Small intestine (tissue), 7 donors: ENCODE results near the gene KCNIP3. TPM values are rescaled to one million over a fixed set of nuclear protein-coding genes. Genes with fewer than 3 reads are reported as not detected.
A peak's percentile ranks its signal among the peaks of the same experiment; 100 is the strongest.

Source experiments
- DNase-seq, 2 donors: peaks; one replicate each; pipeline versions ENCODE4 v3.0.0 to v3.0.0-alpha.2; 2013
- FAIRE-seq: peaks from 2 replicates; lab custom pipeline; 2012; peaks lifted over from hg19 to GRCh38; lab: Jason Lieb, UNC
- H3K27ac ChIP-seq, 3 donors: one replicate each; pipeline ENCODE4 v1.5.1; 2013; ENCODE audit warnings: low read length in 2 of 3, mild to moderate bottlenecking in 2 of 3, control low read depth in 1 of 3, inconsistent platforms in 1 of 3, low read depth in 1 of 3, moderate library complexity in 1 of 3
- H3K27me3 ChIP-seq, 3 donors: one replicate each; pipeline ENCODE4 v1.6.1; 2013; ENCODE audit warnings: low read length in 3 of 3, inconsistent platforms in 1 of 3; ENCODE audit not compliant: control insufficient read depth in 3 of 3, insufficient read depth in 3 of 3
- H3K36me3 ChIP-seq, 3 donors: one replicate each; pipeline ENCODE4 v1.6.1; 2013; ENCODE audit warnings: low read length in 3 of 3, inconsistent platforms in 1 of 3, low read depth in 1 of 3, mild to moderate bottlenecking in 1 of 3, moderate library complexity in 1 of 3; ENCODE audit not compliant: control insufficient read depth in 3 of 3, insufficient read depth in 2 of 3
- H3K4me1 ChIP-seq, 3 donors: one replicate each; pipeline ENCODE4 v1.6.1; 2013; ENCODE audit warnings: low read length in 2 of 3, inconsistent platforms in 1 of 3, low read depth in 1 of 3, mild to moderate bottlenecking in 1 of 3, moderate library complexity in 1 of 3; ENCODE audit not compliant: control insufficient read depth in 3 of 3, insufficient read depth in 2 of 3
- H3K4me3 ChIP-seq, 3 donors: one replicate each; pipeline ENCODE4 v1.5.1; 2013; ENCODE audit warnings: low read length in 3 of 3, control low read depth in 1 of 3, inconsistent platforms in 1 of 3, low read depth in 1 of 3, mild to moderate bottlenecking in 1 of 3, moderate library complexity in 1 of 3
- H3K9me3 ChIP-seq, 2 donors: one replicate each; pipeline ENCODE4 v1.6.1; 2013; ENCODE audit warnings: low read depth in 1 of 2, low read length in 1 of 2; ENCODE audit not compliant: control insufficient read depth in 2 of 2, insufficient read depth in 1 of 2
- WGBS, 3 donors: extraction: QIAGEN DNeasy Blood & Tissue Kit; methylation state at CpG; one replicate each; pipeline ENCODE4 v1.1.7; 2013; 5-methylcytosine and 5-hydroxymethylcytosine counted together
- polyA plus RNA-seq, 4 donors: library from polyadenylated mRNA; stranded (reverse) in 3 of 4; unstranded in 1 of 4; fragments of 200-250 nt in 3 of 4; fragments of 120-200 nt in 1 of 4; gene quantifications; one replicate each; pipeline versions ENCODE4 v1.2.1 to v1.2.3, GENCODE V29; 2013
- donor health status: healthy with polysubstance abuse.
- donor health status: control.
- donor health status: control.
- donor health status: Bipolar disorder and iron deficiency.
- donor health status: healthy.

Gene KCNIP3
- polyA plus RNA-seq, 4 donors, result 1.4 to 3.8 (median 2.1) TPM

- DNase-seq (no peak), FAIRE-seq (no peak)
- Histone ChIP-seq H3K4me3 (no peak overlapping the region), H3K4me1 (peaks cover 0 to 6% (median 0%) of the 10 kb centered on the region in 3 donors), H3K9me3 (no peaks in the 10 kb centered on the region), H3K27me3 (no peaks in the 10 kb centered on the region), H3K36me3 (no peaks in the 10 kb centered on the region), H3K27ac (no peak overlapping the region)
- WGBS, 3 donors, result 83 to 90% (median 86%) methylated on average over 19 of the region's 19 CpGs
These were observed 18.8 kb downstream of the KCNIP3 start for GRCh38 chr2:95315801-95316411.

- no peak for DNase-seq
- H3K27me3 ChIP-seq, result no peaks in the 10 kb centered on the region
- no peaks in the 10 kb centered on the region for H3K36me3 ChIP-seq
- peaks cover 0 to 6% (median 0%) of the 10 kb centered on the region in 3 donors for H3K4me1 ChIP-seq
- H3K9me3 ChIP-seq, result no peaks in the 10 kb centered on the region
- H3K4me3 ChIP-seq, result no peak overlapping the region
- no peak overlapping the region for H3K27ac ChIP-seq
- 78 to 87% (median 81%) methylated on average over 8 of the region's 8 CpGs for WGBS, 3 donors
- no peak for FAIRE-seq
These were observed 19.4 kb downstream of the KCNIP3 start for GRCh38 chr2:95316466-95317122.

GRCh38 chr2:95317123-95317500, 20.0 kb downstream of the KCNIP3 start:
- H3K4me1 ChIP-seq, result peaks cover 0 to 6% (median 0%) of the 10 kb centered on the region in 3 donors
- FAIRE-seq (no peak), DNase-seq (peak in 1 of 2 donors; percentile 31)
- no peak overlapping the region for H3K4me3 ChIP-seq
- no peaks in the 10 kb centered on the region for H3K9me3 ChIP-seq
- H3K27me3 ChIP-seq, result no peaks in the 10 kb centered on the region
- 74 to 78% (median 75%) methylated on average over 6 of the region's 6 CpGs for WGBS, 3 donors
- H3K36me3 ChIP-seq, result no peaks in the 10 kb centered on the region
- H3K27ac ChIP-seq, result no peak overlapping the region

- no peaks in the 10 kb centered on the region for H3K36me3 ChIP-seq
- no peak for DNase-seq
These were observed 20.7 kb downstream of the KCNIP3 start for GRCh38 chr2:95317665-95318425.

GRCh38 chr2:95318431-95319220, 21.5 kb downstream of the KCNIP3 start:
- no peak for FAIRE-seq
- no peak overlapping the region for H3K27ac ChIP-seq
- no peaks in the 10 kb centered on the region for H3K9me3 ChIP-seq
- H3K4me1 ChIP-seq, result peaks cover 0 to 6% (median 0%) of the 10 kb centered on the region in 3 donors
- H3K27me3 ChIP-seq, result no peaks in the 10 kb centered on the region
- no peak for DNase-seq
- no peaks in the 10 kb centered on the region for H3K36me3 ChIP-seq
- no peak overlapping the region for H3K4me3 ChIP-seq
- 76 to 85% (median 81%) methylated on average over 10 to 13 of the region's 13 CpGs for WGBS, 3 donors

More at GRCh38 chr2:95317665-95318425, 20.7 kb downstream of the KCNIP3 start:
- no peak overlapping the region for H3K27ac ChIP-seq
- no peak overlapping the region for H3K4me3 ChIP-seq
- no peaks in the 10 kb centered on the region for H3K27me3 ChIP-seq
- no peak for FAIRE-seq
- no peaks in the 10 kb centered on the region for H3K9me3 ChIP-seq
- peaks cover 0 to 6% (median 0%) of the 10 kb centered on the region in 3 donors for H3K4me1 ChIP-seq
- WGBS, 3 donors, result 84 to 88% (median 86%) methylated on average over 12 of the region's 12 CpGs

GRCh38 chr2:95319481-95320343, 22.6 kb downstream of the KCNIP3 start:
- no peaks in the 10 kb centered on the region for H3K9me3 ChIP-seq
- H3K36me3 ChIP-seq, result no peaks in the 10 kb centered on the region
- no peak overlapping the region for H3K4me3 ChIP-seq
- WGBS, 3 donors, result 57 to 76% (median 69%) methylated on average over 23 of the region's 23 CpGs
- no peak overlapping the region for H3K27ac ChIP-seq
- FAIRE-seq (no peak), DNase-seq (no peak)
- H3K4me1 ChIP-seq, result peaks cover 0 to 6% (median 0%) of the 10 kb centered on the region in 3 donors
- no peaks in the 10 kb centered on the region for H3K27me3 ChIP-seq

GRCh38 chr2:95320344-95320712, 23.2 kb downstream of the KCNIP3 start:
- FAIRE-seq (no peak), DNase-seq (no peak)
- H3K9me3 ChIP-seq, result no peaks in the 10 kb centered on the region
- H3K4me1 ChIP-seq, result peaks cover 0 to 6% (median 0%) of the 10 kb centered on the region in 3 donors
- H3K4me3 ChIP-seq, result no peak overlapping the region
- H3K27me3 ChIP-seq, result no peaks in the 10 kb centered on the region
- 63 to 77% (median 70%) methylated on average over 11 of the region's 11 CpGs for WGBS, 3 donors
- H3K27ac ChIP-seq, result no peak overlapping the region
- no peaks in the 10 kb centered on the region for H3K36me3 ChIP-seq
